ENCODE results near the gene RNF150. TPM values are rescaled to one million over a fixed set of nuclear protein-coding genes. Genes with fewer than 3 reads are reported as not detected.

Gene RNF150
- total RNA-seq, 4 donors from 2014 or later = 9.7 to 58.2 (median 36.6) TPM

DNA sequence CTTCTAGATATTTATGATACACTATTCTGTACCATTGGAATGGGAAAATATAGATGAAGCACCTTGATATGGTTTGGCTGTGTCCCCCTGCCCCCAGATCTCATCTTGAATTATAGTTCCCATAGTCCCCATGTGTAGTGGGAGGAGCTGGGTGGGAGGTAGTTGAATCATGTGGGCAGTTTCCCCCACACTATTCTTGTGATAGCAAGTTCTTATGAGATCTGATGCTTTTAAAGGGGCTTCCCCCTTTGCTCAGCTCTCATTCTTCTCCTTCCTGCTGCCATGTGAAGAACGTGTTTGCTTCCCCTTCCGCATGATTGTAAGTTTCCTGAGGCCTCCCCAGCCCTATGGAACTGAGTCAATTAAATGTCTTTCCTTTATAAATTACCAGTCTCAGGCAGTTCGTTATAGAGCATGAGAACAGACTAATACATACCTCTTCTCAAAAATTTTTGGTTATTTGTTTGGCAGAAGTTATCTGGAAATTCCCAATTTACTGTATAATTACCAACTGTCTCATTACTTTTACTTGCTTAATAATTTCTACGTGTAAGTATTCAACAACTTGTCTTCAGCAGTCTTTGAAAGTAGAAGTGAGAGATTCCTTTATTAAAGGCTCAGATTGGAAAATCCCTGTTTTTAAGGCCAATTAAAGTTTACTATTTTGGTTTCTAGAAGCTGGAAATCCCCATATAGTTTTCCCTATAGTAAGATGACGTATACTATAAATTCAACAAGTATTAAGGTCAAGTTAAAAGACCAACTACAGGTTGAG lies 152.7 kb downstream of the RNF150 start:
- H3K4me3 ChIP-seq = no peak overlapping the region
- intact Hi-C loops (cut with DNase I; ENCODE audit: low total_unique reads) = no loop called here
- no peaks in the 10 kb centered on the region for H3K9me3 ChIP-seq
- DNase-seq = no peak
- peaks cover 0 to 3% of the 10 kb centered on the region in 2 donors for H3K4me1 ChIP-seq
- TF ChIP-seq, protein P1, sequence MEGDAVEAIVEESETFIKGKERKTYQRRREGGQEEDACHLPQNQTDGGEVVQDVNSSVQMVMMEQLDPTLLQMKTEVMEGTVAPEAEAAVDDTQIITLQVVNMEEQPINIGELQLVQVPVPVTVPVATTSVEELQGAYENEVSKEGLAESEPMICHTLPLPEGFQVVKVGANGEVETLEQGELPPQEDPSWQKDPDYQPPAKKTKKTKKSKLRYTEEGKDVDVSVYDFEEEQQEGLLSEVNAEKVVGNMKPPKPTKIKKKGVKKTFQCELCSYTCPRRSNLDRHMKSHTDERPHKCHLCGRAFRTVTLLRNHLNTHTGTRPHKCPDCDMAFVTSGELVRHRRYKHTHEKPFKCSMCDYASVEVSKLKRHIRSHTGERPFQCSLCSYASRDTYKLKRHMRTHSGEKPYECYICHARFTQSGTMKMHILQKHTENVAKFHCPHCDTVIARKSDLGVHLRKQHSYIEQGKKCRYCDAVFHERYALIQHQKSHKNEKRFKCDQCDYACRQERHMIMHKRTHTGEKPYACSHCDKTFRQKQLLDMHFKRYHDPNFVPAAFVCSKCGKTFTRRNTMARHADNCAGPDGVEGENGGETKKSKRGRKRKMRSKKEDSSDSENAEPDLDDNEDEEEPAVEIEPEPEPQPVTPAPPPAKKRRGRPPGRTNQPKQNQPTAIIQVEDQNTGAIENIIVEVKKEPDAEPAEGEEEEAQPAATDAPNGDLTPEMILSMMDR (IDR thresholded peaks at IDR 0.05) = no peak
- no peak for TF ChIP-seq POLR2A (IDR thresholded peaks at IDR 0.05)
- H3K27ac ChIP-seq = no peak overlapping the region
- H3K36me3 ChIP-seq = no peaks in the 10 kb centered on the region
- H3K27me3 ChIP-seq = no peaks in the 10 kb centered on the region

- intact Hi-C loops (cut with DNase I; ENCODE audit: low total_unique reads) = no loop called here
Observed at GRCh38 chr4:140976768-140977167, 156.5 kb downstream of the RNF150 start.

DNA sequence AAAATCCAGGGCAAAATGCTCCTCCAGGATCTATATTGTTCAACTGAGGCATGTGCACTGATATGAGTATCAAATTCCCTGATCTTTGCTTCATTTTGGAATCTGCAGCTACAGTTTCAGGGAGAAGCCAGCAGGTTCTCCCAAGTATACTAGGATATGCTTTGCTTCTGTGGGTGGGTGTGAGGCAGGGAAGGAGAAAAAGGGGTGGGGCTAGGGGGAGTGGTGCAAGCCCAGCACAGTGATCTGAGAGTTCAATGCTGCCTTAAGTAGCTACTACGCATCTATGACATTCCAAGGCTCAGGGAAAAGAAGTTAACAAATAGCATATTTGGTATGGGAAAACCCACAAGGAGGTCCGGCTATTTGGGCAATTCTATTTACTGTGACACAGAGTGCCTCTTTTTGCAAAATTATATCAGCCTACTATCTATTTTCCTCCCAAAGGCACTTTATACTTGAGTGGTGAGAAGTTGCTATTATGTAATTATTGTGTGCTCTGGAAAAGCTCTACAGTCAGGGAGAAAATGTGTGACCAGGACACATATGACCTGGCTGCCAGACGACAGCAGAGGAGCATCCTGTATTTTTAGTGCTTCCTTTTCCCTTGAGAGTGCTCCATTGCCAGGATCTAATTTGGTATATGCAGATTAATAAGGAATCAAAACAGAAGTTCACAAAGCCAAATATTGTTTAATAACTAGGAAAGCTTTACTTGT lies 162.0 kb downstream of the RNF150 start:
- Histone ChIP-seq H3K9me3 (no peaks in the 10 kb centered on the region), H3K27ac (no peak overlapping the region), H3K4me1 (no peaks in the 10 kb centered on the region), H3K27me3 (no peaks in the 10 kb centered on the region), H3K4me3 (no peak overlapping the region), H3K36me3 (no peaks in the 10 kb centered on the region)
- TF ChIP-seq POLR2A (IDR thresholded peaks at IDR 0.05) = no peak
- TF ChIP-seq, protein P1 (IDR thresholded peaks at IDR 0.05) = no peak
- intact Hi-C loops (cut with DNase I; ENCODE audit: low total_unique reads) = no loop called here
- no peak for DNase-seq

More at GRCh38 chr4:140976768-140977167, 156.5 kb downstream of the RNF150 start:
- DNase-seq = peak in 1 of 2 donors; percentile 22
- H3K9me3 ChIP-seq = no peaks in the 10 kb centered on the region
- H3K27ac ChIP-seq = no peak overlapping the region
- H3K36me3 ChIP-seq = no peaks in the 10 kb centered on the region
- no peak overlapping the region for H3K4me3 ChIP-seq
- TF ChIP-seq, protein P1 (IDR thresholded peaks at IDR 0.05) = no peak
- TF ChIP-seq POLR2A (IDR thresholded peaks at IDR 0.05) = no peak
- H3K27me3 ChIP-seq = no peaks in the 10 kb centered on the region
- H3K4me1 ChIP-seq = no peaks in the 10 kb centered on the region

DNA sequence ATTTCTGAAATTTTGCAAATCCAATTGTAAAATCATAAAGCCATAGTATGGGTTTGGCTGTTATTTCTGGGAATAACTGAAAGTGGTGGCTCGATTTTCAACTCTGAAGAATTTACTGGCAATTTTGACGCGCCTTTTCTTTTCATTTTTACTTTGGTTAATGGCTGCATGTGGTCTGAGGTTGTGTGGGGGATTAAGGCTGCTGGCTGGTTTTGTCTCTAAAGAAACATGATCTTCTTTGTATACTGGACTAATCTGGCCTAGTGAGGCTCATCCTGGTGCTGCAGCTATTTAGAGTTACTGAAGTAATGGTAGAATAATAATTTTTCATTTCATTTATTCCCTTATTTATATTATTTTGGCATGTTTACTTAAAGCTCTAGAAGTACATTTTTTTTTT lies 164.0 kb downstream of the RNF150 start:
- Histone ChIP-seq H3K27me3 (no peaks in the 10 kb centered on the region), H3K27ac (no peak overlapping the region), H3K9me3 (no peaks in the 10 kb centered on the region), H3K36me3 (no peaks in the 10 kb centered on the region), H3K4me3 (no peak overlapping the region), H3K4me1 (no peaks in the 10 kb centered on the region)
- intact Hi-C loops (cut with DNase I; ENCODE audit: low total_unique reads) = no loop called here
- no peak for DNase-seq
- no peak for TF ChIP-seq POLR2A (IDR thresholded peaks at IDR 0.05)
- TF ChIP-seq, protein P1 (IDR thresholded peaks at IDR 0.05) = no peak

DNA sequence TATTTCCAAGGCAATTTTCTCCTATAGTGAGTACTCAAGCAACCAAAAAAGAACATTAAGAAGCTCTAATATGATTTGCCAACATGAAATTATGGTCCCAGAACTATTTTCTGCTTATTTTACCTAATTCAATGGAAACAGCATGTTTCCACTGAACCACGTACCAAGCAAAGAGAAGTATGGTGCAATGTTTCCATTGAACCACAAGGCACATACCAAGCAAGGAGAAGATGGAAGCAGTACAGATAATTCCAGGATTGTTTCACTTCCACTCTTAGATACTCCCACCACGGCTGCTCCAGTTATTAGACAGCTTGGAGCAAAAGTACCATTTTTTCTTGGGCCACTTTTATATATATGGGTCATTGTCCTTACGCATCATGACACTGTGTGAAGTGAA lies 164.9 kb downstream of the RNF150 start:
- DNase-seq = no peak
- H3K9me3 ChIP-seq = no peaks in the 10 kb centered on the region
- H3K27ac ChIP-seq = no peak overlapping the region
- no peaks in the 10 kb centered on the region for H3K36me3 ChIP-seq
- H3K4me1 ChIP-seq = no peaks in the 10 kb centered on the region
- TF ChIP-seq, protein P1 (IDR thresholded peaks at IDR 0.05) = no peak
- TF ChIP-seq POLR2A (IDR thresholded peaks at IDR 0.05) = no peak
- intact Hi-C loops (cut with DNase I; ENCODE audit: low total_unique reads) = no loop called here
- no peaks in the 10 kb centered on the region for H3K27me3 ChIP-seq
- no peak overlapping the region for H3K4me3 ChIP-seq

Measured in uterus (tissue), 4 donors.